Central memory CD4-positive, alpha-beta T cell (primary cell): ENCODE results near the gene ZFAND2A.
"Not testable (repeated sequence)": the region's sequence is repeated elsewhere in the genome, so short reads cannot be mapped to it uniquely, and the experiment has no call there.

Experiments
- DNase-seq: peaks from one replicate; pipeline ENCODE4 v3.0.0; 2022

Gene ZFAND2A

GRCh38 chr7:1150400-1151002 lies 9.5 kb downstream of the ZFAND2A start:
- DNase-seq = no peak

- DNase-seq = no peak
Observed at GRCh38 chr7:1149351-1149794, 10.6 kb downstream of the ZFAND2A start.

GRCh38 chr7:1147873-1148272 lies 12.1 kb downstream of the ZFAND2A start:
- not testable (repeated sequence) for DNase-seq

GRCh38 chr7:1144269-1144771 lies 15.7 kb downstream of the ZFAND2A start:
- DNase-seq = no peak

- not testable (repeated sequence) for DNase-seq
Observed at GRCh38 chr7:1143031-1143430, 17.0 kb downstream of the ZFAND2A start.

GRCh38 chr7:1142051-1142635 lies 17.9 kb downstream of the ZFAND2A start:
- DNase-seq = no peak

GRCh38 chr7:1141651-1142050 lies 18.3 kb downstream of the ZFAND2A start:
- no peak for DNase-seq

- no peak for DNase-seq
Observed at GRCh38 chr7:1140476-1141104, 19.4 kb downstream of the ZFAND2A start.

GRCh38 chr7:1137517-1138167 lies 22.4 kb downstream of the ZFAND2A start:
- DNase-seq = no peak

- no peak for DNase-seq
Observed at GRCh38 chr7:1136841-1137516, 23.0 kb downstream of the ZFAND2A start.

GRCh38 chr7:1134951-1135350 lies 25.0 kb downstream of the ZFAND2A start:
- DNase-seq = no peak

- no peak for DNase-seq
Observed at GRCh38 chr7:1131471-1132265, 28.3 kb downstream of the ZFAND2A start.

- DNase-seq = no peak
Observed at GRCh38 chr7:1130021-1130990, 29.7 kb downstream of the ZFAND2A start.

- DNase-seq = no peak
Observed at GRCh38 chr7:1129431-1129830, 30.6 kb downstream of the ZFAND2A start.

GRCh38 chr7:1127001-1127400 lies 33.0 kb downstream of the ZFAND2A start:
- no peak for DNase-seq

- no peak for DNase-seq
Observed at GRCh38 chr7:1125603-1125969, 34.4 kb downstream of the ZFAND2A start.

- DNase-seq = no peak
Observed at GRCh38 chr7:1124816-1125602, 35.0 kb downstream of the ZFAND2A start.

- DNase-seq = no peak
Observed at GRCh38 chr7:1124164-1124563, 35.8 kb downstream of the ZFAND2A start.

- DNase-seq = no peak
Observed at GRCh38 chr7:1123715-1124114, 36.3 kb downstream of the ZFAND2A start.

GRCh38 chr7:1122832-1123501 lies 37.0 kb downstream of the ZFAND2A start:
- no peak for DNase-seq
